ENCODE measurements around the gene NXF2.
"Not testable (repeated sequence)": the region's sequence is repeated elsewhere in the genome, so short reads cannot be mapped to it uniquely, and the experiment has no call there.

The NXF2 gene

GRCh38 chrX:102246893-102247292, at the start of gene NXF2:
NXF2 (plus strand) TSS chrX:102247167; CDS start chrX:102307079, 59,912 bp downstream.
- DNase-seq, result not testable (repeated sequence)

GRCh38 chrX:102207940-102208339, 39.0 kb upstream of the NXF2 start:
- not testable (repeated sequence) for DNase-seq

GRCh38 chrX:102214986-102215385, 32.0 kb upstream of the NXF2 start, which contains the start of gene TCP11X1:
TCP11X1 (plus strand) TSS chrX:102215301.
- not testable (repeated sequence) for DNase-seq

- DNase-seq, result not testable (repeated sequence)
Measured at GRCh38 chrX:102216497-102216896, 30.5 kb upstream of the NXF2 start.

- DNase-seq, result not testable (repeated sequence)
Measured at GRCh38 chrX:102235678-102236077, 11.3 kb upstream of the NXF2 start.

GRCh38 chrX:102240265-102240664, 6.7 kb upstream of the NXF2 start:
- DNase-seq, result not testable (repeated sequence)

GRCh38 chrX:102272231-102272630, 25.3 kb downstream of the NXF2 start:
- not testable (repeated sequence) for DNase-seq

GRCh38 chrX:102338162-102338561, 91.2 kb downstream of the NXF2 start:
- DNase-seq, result no peak

- DNase-seq, result no peak
Measured at GRCh38 chrX:102339312-102340298, 92.6 kb downstream of the NXF2 start.

- no peak for DNase-seq
Measured at GRCh38 chrX:102341867-102342266, 94.9 kb downstream of the NXF2 start.

GRCh38 chrX:102345916-102346315, 98.9 kb downstream of the NXF2 start:
- no peak for DNase-seq

Data from GF-D8 (cell line).